CD8-positive, alpha-beta memory T cell (primary cell): ENCODE data around the gene TMEM87B. TPM values are rescaled to one million over a fixed set of nuclear protein-coding genes. Genes with fewer than 3 reads are reported as not detected.
"Not testable (repeated sequence)": the region's sequence is repeated elsewhere in the genome, so short reads cannot be mapped to it uniquely, and the experiment has no call there.

Experiments used
- CTCF ChIA-PET: fragments of 350-600 bp; sonication (Branson Sonifier 250); formaldehyde crosslinking; loops from one replicate; lab custom pipeline; 2021; ENCODE audit warnings: antibody characterized with exemption; lab: Charles Lee
- POLR2A ChIA-PET: fragments of 350-600 bp; sonication (Branson Sonifier 250); formaldehyde crosslinking; loops from one replicate; lab custom pipeline; 2021; ENCODE audit warnings: antibody characterized with exemption; lab: Charles Lee
- DNase-seq, 5 donors: peaks; one replicate each; pipeline versions ENCODE4 v3.0.0 to v3.0.0-alpha.2; 2020 to 2022; ENCODE audit warnings: mixed read lengths in 1 of 5
- H3K27ac ChIP-seq: one replicate; pipeline ENCODE4 v1.7.0; 2013; ENCODE audit warnings: low read depth, mild to moderate bottlenecking, low read length, moderate library complexity
- H3K27me3 ChIP-seq: 2 replicates; pipeline ENCODE4 v1.7.0; 2013; ENCODE audit warnings: low read length, mild to moderate bottlenecking; ENCODE audit not compliant: insufficient read depth, poor library complexity, severe bottlenecking
- H3K36me3 ChIP-seq: 2 replicates; pipeline ENCODE4 v1.7.0; 2013; ENCODE audit warnings: mild to moderate bottlenecking, low read length, moderate library complexity; ENCODE audit not compliant: insufficient read depth
- H3K4me1 ChIP-seq: 2 replicates; pipeline ENCODE4 v1.7.0; 2013; ENCODE audit warnings: mild to moderate bottlenecking, low read length, moderate library complexity; ENCODE audit not compliant: insufficient read depth
- H3K4me3 ChIP-seq: 2 replicates; pipeline ENCODE4 v1.7.0; 2013; ENCODE audit warnings: mild to moderate bottlenecking, low read length
- H3K9me3 ChIP-seq: 2 replicates; pipeline ENCODE4 v1.7.0; 2013; ENCODE audit warnings: mild to moderate bottlenecking, low read length
- H3K27ac Mint-ChIP-seq, 8 donors: one replicate each; pipeline ENCODE4 v1.8.0; 2020 to 2021; ENCODE audit warnings: mixed read lengths in 8 of 8, mild to moderate bottlenecking in 6 of 8, inconsistent platforms in 3 of 8, moderate library complexity in 3 of 8
- H3K27me3 Mint-ChIP-seq, 2 donors: one replicate each; pipeline ENCODE4 v1.8.0; 2020 to 2021; ENCODE audit warnings: mixed read lengths in 2 of 2, mild to moderate bottlenecking in 1 of 2, moderate library complexity in 1 of 2
- H3K36me3 Mint-ChIP-seq, 3 donors: one replicate each; pipeline ENCODE4 v1.8.0; 2020 to 2021; ENCODE audit warnings: mixed read lengths in 3 of 3, inconsistent platforms in 1 of 3, mild to moderate bottlenecking in 1 of 3
- H3K4me1 Mint-ChIP-seq, 3 donors: one replicate each; pipeline ENCODE4 v1.8.0; 2020 to 2021; ENCODE audit warnings: mixed read lengths in 3 of 3, inconsistent platforms in 1 of 3, mild to moderate bottlenecking in 1 of 3
- H3K4me3 Mint-ChIP-seq, 7 donors: one replicate each; pipeline ENCODE4 v1.8.0; 2020 to 2021; ENCODE audit warnings: mixed read lengths in 7 of 7, mild to moderate bottlenecking in 6 of 7, moderate library complexity in 4 of 7, inconsistent platforms in 2 of 7
- H3K9me3 Mint-ChIP-seq, 5 donors: one replicate each; pipeline ENCODE4 v1.8.0; 2020 to 2022; ENCODE audit warnings: mixed read lengths in 5 of 5, mild to moderate bottlenecking in 3 of 5, moderate library complexity in 2 of 5, inconsistent platforms in 1 of 5
- polyA plus RNA-seq: library from polyadenylated mRNA; unstranded; fragments of 300-500 nt; fragmentation: Illumina TruSeq; gene quantifications from one replicate; pipeline ENCODE4 v1.2.3, GENCODE V29; 2021
- total RNA-seq, 2 experiments: library from RNA; stranded (reverse); gene quantifications; one replicate each; pipeline ENCODE4 v1.2.3, GENCODE V29; 2021

TMEM87B gene
- total and polyA plus RNA-seq, 3 experiments from 2014 or later: 12.9 to 17.3 (median 16.8) TPM

- no peaks in the 10 kb centered on the region for H3K9me3 Mint-ChIP-seq
- peak overlapping the region in 6 of 8 donors; percentile 16 to 90 (median 74) for H3K27ac Mint-ChIP-seq
- no peaks in the 10 kb centered on the region for H3K9me3 ChIP-seq
- no peaks in the 10 kb centered on the region for H3K4me1 ChIP-seq
- H3K27me3 ChIP-seq: no peaks in the 10 kb centered on the region
- peaks cover 32% of the 10 kb centered on the region for H3K36me3 ChIP-seq
- peaks cover 9 to 78% (median 38%) of the 10 kb centered on the region in 3 donors for H3K36me3 Mint-ChIP-seq
- CTCF ChIA-PET: no interaction called here
- H3K27me3 Mint-ChIP-seq: no peaks in the 10 kb centered on the region
- no peak overlapping the region for H3K4me3 ChIP-seq
- DNase-seq: no peak
- peaks cover 9 to 18% (median 12%) of the 10 kb centered on the region in 3 donors for H3K4me1 Mint-ChIP-seq
- POLR2A ChIA-PET: no interaction called here
- no peak overlapping the region for H3K27ac ChIP-seq
- no peak overlapping the region for H3K4me3 Mint-ChIP-seq
Measured at GRCh38 chr2:112092286-112093041, 37.4 kb downstream of the TMEM87B start.

GRCh38 chr2:112093216-112093615 lies 38.1 kb downstream of the TMEM87B start:
- no peaks in the 10 kb centered on the region for H3K9me3 Mint-ChIP-seq
- Histone ChIP-seq H3K9me3 (no peaks in the 10 kb centered on the region), H3K4me1 (no peaks in the 10 kb centered on the region), H3K27me3 (no peaks in the 10 kb centered on the region), H3K27ac (no peak overlapping the region), H3K36me3 (peaks cover 32% of the 10 kb centered on the region), H3K4me3 (no peak overlapping the region)
- H3K27ac Mint-ChIP-seq: peak overlapping the region in 2 of 8 donors; percentile 50 to 83
- DNase-seq: no peak
- ChIA-PET POLR2A (no interaction called here), CTCF (no interaction called here)
- peaks cover 9 to 18% (median 12%) of the 10 kb centered on the region in 3 donors for H3K4me1 Mint-ChIP-seq
- peaks cover 11 to 77% (median 41%) of the 10 kb centered on the region in 3 donors for H3K36me3 Mint-ChIP-seq
- H3K4me3 Mint-ChIP-seq: no peak overlapping the region
- H3K27me3 Mint-ChIP-seq: no peaks in the 10 kb centered on the region

- no peak for DNase-seq
- no peak overlapping the region for H3K4me3 Mint-ChIP-seq
- Histone ChIP-seq H3K36me3 (peaks cover 20% of the 10 kb centered on the region), H3K9me3 (no peaks in the 10 kb centered on the region), H3K4me1 (no peaks in the 10 kb centered on the region), H3K27ac (no peak overlapping the region), H3K27me3 (no peaks in the 10 kb centered on the region), H3K4me3 (no peak overlapping the region)
- no peak overlapping the region for H3K27ac Mint-ChIP-seq
- CTCF ChIA-PET: no interaction called here
- peaks cover 9 to 18% (median 10%) of the 10 kb centered on the region in 3 donors for H3K4me1 Mint-ChIP-seq
- POLR2A ChIA-PET: no interaction called here
- no peaks in the 10 kb centered on the region for H3K9me3 Mint-ChIP-seq
- no peaks in the 10 kb centered on the region for H3K27me3 Mint-ChIP-seq
- H3K36me3 Mint-ChIP-seq: peaks cover 15 to 78% (median 36%) of the 10 kb centered on the region in 3 donors
Measured at GRCh38 chr2:112095681-112096080, 40.6 kb downstream of the TMEM87B start.

- peaks cover 20% of the 10 kb centered on the region for H3K36me3 ChIP-seq
- no peaks in the 10 kb centered on the region for H3K9me3 Mint-ChIP-seq
- ChIA-PET POLR2A (no interaction called here), CTCF (no interaction called here)
- no peaks in the 10 kb centered on the region for H3K9me3 ChIP-seq
- no peak overlapping the region for H3K27ac ChIP-seq
- H3K4me3 Mint-ChIP-seq: no peak overlapping the region
- H3K4me1 Mint-ChIP-seq: peaks cover 9 to 18% (median 10%) of the 10 kb centered on the region in 3 donors
- no peaks in the 10 kb centered on the region for H3K4me1 ChIP-seq
- no peaks in the 10 kb centered on the region for H3K27me3 Mint-ChIP-seq
- DNase-seq: no peak
- H3K36me3 Mint-ChIP-seq: peaks cover 15 to 75% (median 35%) of the 10 kb centered on the region in 3 donors
- peak overlapping the region in 1 of 8 donors; percentile 39 for H3K27ac Mint-ChIP-seq
- H3K4me3 ChIP-seq: no peak overlapping the region
- H3K27me3 ChIP-seq: no peaks in the 10 kb centered on the region
Measured at GRCh38 chr2:112096098-112096497, 41.0 kb downstream of the TMEM87B start.

- peaks cover 4 to 17% (median 13%) of the 10 kb centered on the region in 5 donors for H3K9me3 Mint-ChIP-seq
- Histone ChIP-seq H3K36me3 (peaks cover 33% of the 10 kb centered on the region), H3K27me3 (no peaks in the 10 kb centered on the region), H3K9me3 (no peaks in the 10 kb centered on the region), H3K4me3 (no peak overlapping the region), H3K27ac (peak overlapping the region; percentile 6), H3K4me1 (no peaks in the 10 kb centered on the region)
- peaks cover 57 to 92% (median 64%) of the 10 kb centered on the region in 3 donors for H3K36me3 Mint-ChIP-seq
- peak overlapping the region in 1 of 8 donors; percentile 6 for H3K27ac Mint-ChIP-seq
- POLR2A ChIA-PET: no interaction called here
- H3K4me1 Mint-ChIP-seq: no peaks in the 10 kb centered on the region
- H3K27me3 Mint-ChIP-seq: no peaks in the 10 kb centered on the region
- CTCF ChIA-PET: no interaction called here
- no peak for DNase-seq
- H3K4me3 Mint-ChIP-seq: no peak overlapping the region
Measured at GRCh38 chr2:112108178-112108832, 53.2 kb downstream of the TMEM87B start.

- Histone ChIP-seq H3K4me1 (no peaks in the 10 kb centered on the region), H3K27me3 (no peaks in the 10 kb centered on the region), H3K27ac (no peak overlapping the region), H3K36me3 (peaks cover 33% of the 10 kb centered on the region), H3K4me3 (no peak overlapping the region), H3K9me3 (no peaks in the 10 kb centered on the region)
- Mint-ChIP-seq H3K27me3 (no peaks in the 10 kb centered on the region), H3K4me3 (no peak overlapping the region), H3K4me1 (no peaks in the 10 kb centered on the region), H3K36me3 (peaks cover 56 to 84% (median 65%) of the 10 kb centered on the region in 3 donors), H3K9me3 (peaks cover 4 to 17% (median 13%) of the 10 kb centered on the region in 5 donors), H3K27ac (no peak overlapping the region)
- POLR2A ChIA-PET: no interaction called here
- no peak for DNase-seq
- CTCF ChIA-PET: no interaction called here
Measured at GRCh38 chr2:112109278-112109677, 54.2 kb downstream of the TMEM87B start.

GRCh38 chr2:112110966-112111365 lies 55.9 kb downstream of the TMEM87B start:
- Histone ChIP-seq H3K27me3 (no peaks in the 10 kb centered on the region), H3K36me3 (peaks cover 34% of the 10 kb centered on the region), H3K27ac (no peak overlapping the region), H3K4me1 (no peaks in the 10 kb centered on the region), H3K4me3 (no peak overlapping the region), H3K9me3 (no peaks in the 10 kb centered on the region)
- H3K27me3 Mint-ChIP-seq: no peaks in the 10 kb centered on the region
- ChIA-PET CTCF (no interaction called here), POLR2A (no interaction called here)
- no peaks in the 10 kb centered on the region for H3K4me1 Mint-ChIP-seq
- DNase-seq: no peak
- peaks cover 4 to 17% (median 13%) of the 10 kb centered on the region in 5 donors for H3K9me3 Mint-ChIP-seq
- H3K36me3 Mint-ChIP-seq: peaks cover 52 to 74% (median 61%) of the 10 kb centered on the region in 3 donors
- H3K4me3 Mint-ChIP-seq: no peak overlapping the region
- H3K27ac Mint-ChIP-seq: peak overlapping the region in 1 of 8 donors; percentile 32

GRCh38 chr2:112113354-112113753 lies 58.3 kb downstream of the TMEM87B start:
- CTCF ChIA-PET, H3K4me3 ChIP-seq, H3K9me3 ChIP-seq, H3K4me1 Mint-ChIP-seq, H3K4me3 Mint-ChIP-seq, H3K27me3 ChIP-seq, H3K27me3 Mint-ChIP-seq, H3K27ac ChIP-seq, DNase-seq, POLR2A ChIA-PET, H3K4me1 ChIP-seq: not testable (repeated sequence)
- H3K36me3 ChIP-seq: peaks cover 37% of the 10 kb centered on the region
- H3K9me3 Mint-ChIP-seq: peaks cover 4 to 17% (median 6%) of the 10 kb centered on the region in 5 donors
- peaks cover 48 to 75% (median 49%) of the 10 kb centered on the region in 3 donors for H3K36me3 Mint-ChIP-seq
- H3K27ac Mint-ChIP-seq: peak overlapping the region in 1 of 8 donors; percentile 80
